ENCODE data around the gene DALRD3.
A peak's percentile ranks its signal among the peaks of the same experiment; 100 is the strongest.

Gene DALRD3, protein sequence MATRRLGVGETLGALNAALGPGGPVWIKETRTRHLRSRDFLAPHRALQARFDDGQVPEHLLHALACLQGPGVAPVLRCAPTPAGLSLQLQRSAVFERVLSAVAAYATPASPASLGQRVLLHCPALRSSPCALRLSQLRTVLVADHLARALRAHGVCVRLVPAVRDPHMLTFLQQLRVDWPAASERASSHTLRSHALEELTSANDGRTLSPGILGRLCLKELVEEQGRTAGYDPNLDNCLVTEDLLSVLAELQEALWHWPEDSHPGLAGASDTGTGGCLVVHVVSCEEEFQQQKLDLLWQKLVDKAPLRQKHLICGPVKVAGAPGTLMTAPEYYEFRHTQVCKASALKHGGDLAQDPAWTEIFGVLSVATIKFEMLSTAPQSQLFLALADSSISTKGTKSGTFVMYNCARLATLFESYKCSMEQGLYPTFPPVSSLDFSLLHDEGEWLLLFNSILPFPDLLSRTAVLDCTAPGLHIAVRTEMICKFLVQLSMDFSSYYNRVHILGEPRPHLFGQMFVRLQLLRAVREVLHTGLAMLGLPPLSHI

DNA sequence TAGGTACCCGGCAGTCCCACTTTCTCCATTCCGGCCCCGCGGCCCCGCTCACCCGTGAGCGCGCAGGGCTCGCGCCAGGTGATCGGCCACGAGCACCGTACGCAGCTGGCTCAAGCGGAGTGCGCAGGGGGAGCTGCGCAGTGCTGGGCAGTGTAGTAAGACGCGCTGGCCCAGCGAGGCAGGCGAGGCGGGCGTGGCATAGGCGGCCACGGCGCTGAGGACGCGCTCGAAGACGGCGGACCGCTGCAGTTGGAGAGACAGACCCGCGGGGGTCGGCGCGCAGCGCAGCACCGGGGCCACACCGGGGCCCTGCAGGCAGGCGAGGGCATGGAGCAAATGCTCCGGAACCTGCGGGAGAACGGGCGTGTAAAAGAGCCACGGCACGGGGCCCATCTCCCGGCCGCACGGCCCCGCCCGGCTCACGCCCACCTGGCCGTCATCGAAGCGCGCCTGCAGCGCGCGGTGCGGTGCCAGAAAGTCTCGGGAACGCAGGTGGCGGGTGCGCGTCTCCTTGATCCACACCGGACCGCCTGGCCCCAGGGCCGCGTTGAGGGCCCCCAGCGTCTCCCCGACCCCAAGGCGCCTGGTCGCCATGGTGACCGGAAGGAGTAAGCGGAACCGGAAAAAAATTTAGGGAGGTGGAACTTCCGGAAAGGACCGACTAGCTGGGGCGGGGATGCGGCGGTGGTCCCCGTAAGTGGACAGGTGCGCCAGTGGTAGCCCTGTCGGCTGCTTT lies at the start of gene DALRD3:
TSS of gene DALRD3 (minus strand) at position 610 of the 736 bp plus-strand sequence. CDS start at position 594, 16 bp downstream.
- in situ Hi-C loops (cut with MboI; ENCODE audit: low pct_unique_long_range_greater_than_20kb, low sequenced_read_pairs), result no loop called here
- DNase-seq, result peak; percentile 81

DNA sequence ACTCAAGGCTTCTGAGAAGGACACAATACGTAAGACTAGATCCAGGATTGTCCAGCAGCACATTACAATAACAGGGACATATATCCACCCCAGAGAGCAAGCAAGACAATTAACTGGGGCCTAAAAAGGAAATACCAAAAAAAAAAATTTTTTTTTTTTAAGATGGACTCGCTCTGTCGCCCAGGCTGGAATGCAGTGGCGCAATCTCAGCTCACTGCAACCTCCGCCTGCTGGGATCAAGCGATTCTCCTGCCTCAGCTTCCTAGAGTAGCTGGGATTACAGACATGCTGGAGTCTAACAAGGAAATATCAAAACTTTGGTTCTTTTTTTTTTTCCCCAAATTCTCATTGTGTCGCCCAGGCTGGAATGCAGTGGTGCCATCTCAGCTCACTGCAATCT lies 39.6 kb upstream of the DALRD3 start:
- in situ Hi-C loops (cut with MboI; ENCODE audit: low pct_unique_long_range_greater_than_20kb, low sequenced_read_pairs), result no loop called here
- DNase-seq, result no peak

DNA sequence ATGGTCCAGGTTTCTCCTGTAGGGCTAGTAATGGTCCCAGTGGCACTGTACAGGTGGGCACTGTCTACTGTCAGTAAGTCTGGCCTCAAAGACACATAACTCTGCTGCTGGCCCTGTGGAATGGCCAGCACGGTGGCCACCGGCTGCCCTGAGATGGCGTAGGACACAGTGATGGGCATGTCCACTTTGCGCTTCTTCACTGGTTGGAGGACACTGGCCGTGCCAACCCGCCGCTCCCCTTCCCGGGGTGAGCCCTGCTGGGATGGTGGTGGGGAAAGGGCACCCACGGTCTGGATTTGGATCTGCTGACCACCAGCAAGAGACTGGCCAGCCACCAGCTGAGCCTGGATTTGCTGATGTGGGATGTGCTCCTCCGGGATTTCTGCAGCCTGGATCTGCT lies 38.9 kb upstream of the DALRD3 start:
- in situ Hi-C loops (cut with MboI; ENCODE audit: low pct_unique_long_range_greater_than_20kb, low sequenced_read_pairs), result no loop called here

DNA sequence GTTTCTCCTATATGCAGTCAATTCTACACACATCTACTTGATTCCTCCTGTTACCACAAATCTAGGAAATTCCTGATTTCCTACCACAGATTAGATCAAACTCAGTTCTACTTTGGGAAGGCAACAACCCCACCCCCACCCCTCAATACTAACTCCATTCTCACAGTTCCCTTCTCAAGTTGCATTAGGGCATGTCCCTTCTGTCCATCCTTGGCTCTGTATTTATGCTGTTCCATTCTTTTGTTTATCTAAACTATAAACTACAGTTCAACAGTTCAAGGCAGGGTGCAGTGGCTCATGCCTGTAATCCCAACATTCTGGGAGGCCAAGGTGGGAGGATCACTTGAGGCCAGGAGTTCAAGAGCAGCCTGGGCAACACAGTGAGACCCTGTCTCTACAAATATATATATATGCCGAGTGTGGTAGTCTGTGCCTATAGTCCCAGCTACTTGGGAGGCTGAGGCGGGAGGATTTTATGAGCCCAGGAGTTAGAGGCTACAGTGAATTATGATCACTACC lies 36.0 kb upstream of the DALRD3 start:
- in situ Hi-C loops (cut with MboI; ENCODE audit: low pct_unique_long_range_greater_than_20kb, low sequenced_read_pairs), result no loop called here
- DNase-seq, result no peak

More for the DNA sequence above, 38.9 kb upstream of the DALRD3 start:
- DNase-seq, result no peak

DNA sequence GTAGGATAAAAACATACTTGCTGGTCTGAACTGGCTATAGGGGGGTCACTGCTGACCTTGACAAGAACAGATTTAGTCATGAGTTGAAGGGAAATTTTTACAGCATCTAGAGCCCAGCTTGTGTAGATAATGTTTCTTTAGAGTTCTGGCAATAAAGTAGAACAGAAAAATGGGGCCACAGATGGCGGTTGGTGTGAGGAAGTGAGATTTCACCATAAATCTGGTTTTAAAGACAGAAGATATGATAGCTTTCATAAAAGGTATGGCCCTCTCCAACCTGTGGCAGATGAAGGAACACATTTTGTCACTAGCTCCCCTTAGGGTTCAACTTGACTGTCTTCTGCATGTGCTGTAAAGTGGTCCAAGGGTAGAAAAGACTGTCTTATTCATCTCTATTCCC lies 35.2 kb upstream of the DALRD3 start:
- no peak for DNase-seq
- in situ Hi-C loops (cut with MboI; ENCODE audit: low pct_unique_long_range_greater_than_20kb, low sequenced_read_pairs), result no loop called here

DNA sequence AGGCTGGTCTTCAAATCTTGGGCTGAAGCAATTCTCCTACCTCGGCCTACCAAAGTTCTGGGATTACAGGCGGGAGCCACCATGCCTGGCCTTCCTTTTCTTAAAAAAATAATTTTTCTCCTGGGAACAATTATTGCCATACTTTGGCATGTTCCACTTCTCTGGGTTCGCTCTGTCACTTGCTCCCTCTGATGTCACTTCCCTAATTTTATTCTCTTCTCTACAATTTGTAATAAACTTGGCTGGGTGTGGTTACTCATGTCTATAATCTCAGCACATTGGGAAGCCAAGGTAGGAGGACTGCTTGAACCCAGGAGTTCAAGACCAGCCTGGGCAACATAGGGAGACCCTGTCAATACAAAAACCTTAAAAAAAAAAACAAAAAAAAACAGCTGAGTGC lies 16.9 kb upstream of the DALRD3 start:
- DNase-seq, result no peak
- in situ Hi-C loops (cut with MboI; ENCODE audit: low pct_unique_long_range_greater_than_20kb, low sequenced_read_pairs), result no loop called here

DNA sequence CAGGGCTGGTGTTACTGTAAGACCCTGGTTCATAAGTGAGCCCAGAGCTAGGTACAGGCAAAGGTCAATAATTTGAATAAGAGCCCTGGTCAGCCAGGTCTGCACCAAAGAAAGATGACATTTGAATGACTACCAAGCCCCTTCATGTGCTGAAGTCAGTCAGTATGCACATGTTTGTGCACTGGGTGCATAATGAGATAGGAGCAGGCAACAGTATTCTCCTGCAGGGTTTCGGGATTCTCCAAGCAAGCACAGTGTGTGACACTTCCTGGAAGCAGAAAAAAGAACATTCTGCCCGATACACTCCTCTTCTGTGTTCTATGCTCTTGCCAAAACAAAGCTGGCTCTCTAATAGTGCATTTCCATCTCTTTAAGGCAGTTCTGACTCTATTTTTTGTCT lies 16.3 kb upstream of the DALRD3 start:
- DNase-seq, result no peak
- in situ Hi-C loops (cut with MboI; ENCODE audit: low pct_unique_long_range_greater_than_20kb, low sequenced_read_pairs), result no loop called here

DNA sequence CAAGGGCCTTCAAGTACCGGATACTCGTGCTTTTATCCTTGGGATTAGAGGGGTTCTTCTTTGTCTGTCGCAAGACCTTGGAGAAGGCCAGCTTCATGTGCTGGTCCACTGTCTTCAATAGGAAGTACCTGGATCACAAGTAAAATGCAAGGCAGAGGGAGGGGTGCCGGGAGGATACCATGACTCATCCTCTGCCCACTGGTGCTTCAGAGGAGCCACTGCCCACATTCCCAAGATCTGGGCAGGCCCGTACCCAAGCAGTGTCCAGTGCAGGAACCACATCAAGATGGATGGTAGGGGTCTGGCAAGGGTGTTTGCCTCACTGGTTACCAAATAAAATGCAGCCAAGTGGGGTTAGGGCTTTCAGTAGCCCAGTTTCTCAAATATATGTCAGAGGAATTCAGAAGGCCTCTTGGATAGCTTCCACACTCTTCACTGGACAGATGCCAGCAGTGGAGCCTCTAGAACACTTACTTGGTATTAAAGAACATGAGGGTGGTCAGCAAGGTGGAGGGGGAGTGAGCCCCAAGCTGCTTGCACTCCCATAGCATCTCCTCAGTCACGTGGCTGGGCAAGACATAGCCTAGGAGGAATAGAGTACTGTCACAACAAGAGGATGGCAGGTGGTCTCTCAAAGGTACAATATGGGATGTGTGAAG lies 14.4 kb upstream of the DALRD3 start:
- no peak for DNase-seq
- in situ Hi-C loops (cut with MboI; ENCODE audit: low pct_unique_long_range_greater_than_20kb, low sequenced_read_pairs), result no loop called here

DNA sequence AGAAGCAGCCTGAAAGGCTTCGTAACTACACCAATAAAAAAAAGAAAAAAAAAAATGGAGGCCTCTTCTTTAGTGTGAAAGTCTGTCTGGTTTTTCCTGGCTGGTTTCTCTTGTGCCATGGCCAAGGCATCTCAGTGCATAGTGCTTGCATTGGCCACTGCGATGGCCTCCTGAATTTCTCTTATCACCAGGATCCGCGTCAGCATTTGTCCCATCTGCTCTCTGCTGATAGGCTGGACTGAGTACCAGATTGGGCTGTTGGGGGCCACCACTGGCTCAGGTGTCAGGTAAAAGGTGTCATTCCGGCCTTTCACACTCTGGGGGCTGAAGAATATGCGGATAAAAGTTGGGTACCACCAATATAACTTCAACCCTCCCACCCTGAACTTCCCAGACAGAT lies 11.9 kb upstream of the DALRD3 start:
- no peak for DNase-seq
- in situ Hi-C loops (cut with MboI; ENCODE audit: low pct_unique_long_range_greater_than_20kb, low sequenced_read_pairs), result no loop called here

DNA sequence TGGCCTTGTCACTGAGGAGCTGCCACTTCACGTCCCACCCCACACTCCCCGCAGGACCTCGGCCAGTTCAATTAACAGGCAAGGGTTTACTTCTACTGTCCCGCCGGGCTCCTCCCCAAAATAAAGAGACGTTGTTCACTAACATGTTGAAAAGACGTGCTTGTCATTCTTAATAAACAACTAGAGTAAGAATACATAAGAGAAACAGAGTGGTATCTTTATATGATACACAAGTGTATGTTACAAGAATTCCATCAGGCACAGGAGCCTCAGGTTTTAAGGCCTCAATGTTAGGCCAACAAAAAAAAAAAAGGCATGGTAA lies 11.1 kb upstream of the DALRD3 start:
- no peak for DNase-seq
- in situ Hi-C loops (cut with MboI; ENCODE audit: low pct_unique_long_range_greater_than_20kb, low sequenced_read_pairs), result no loop called here

DNA sequence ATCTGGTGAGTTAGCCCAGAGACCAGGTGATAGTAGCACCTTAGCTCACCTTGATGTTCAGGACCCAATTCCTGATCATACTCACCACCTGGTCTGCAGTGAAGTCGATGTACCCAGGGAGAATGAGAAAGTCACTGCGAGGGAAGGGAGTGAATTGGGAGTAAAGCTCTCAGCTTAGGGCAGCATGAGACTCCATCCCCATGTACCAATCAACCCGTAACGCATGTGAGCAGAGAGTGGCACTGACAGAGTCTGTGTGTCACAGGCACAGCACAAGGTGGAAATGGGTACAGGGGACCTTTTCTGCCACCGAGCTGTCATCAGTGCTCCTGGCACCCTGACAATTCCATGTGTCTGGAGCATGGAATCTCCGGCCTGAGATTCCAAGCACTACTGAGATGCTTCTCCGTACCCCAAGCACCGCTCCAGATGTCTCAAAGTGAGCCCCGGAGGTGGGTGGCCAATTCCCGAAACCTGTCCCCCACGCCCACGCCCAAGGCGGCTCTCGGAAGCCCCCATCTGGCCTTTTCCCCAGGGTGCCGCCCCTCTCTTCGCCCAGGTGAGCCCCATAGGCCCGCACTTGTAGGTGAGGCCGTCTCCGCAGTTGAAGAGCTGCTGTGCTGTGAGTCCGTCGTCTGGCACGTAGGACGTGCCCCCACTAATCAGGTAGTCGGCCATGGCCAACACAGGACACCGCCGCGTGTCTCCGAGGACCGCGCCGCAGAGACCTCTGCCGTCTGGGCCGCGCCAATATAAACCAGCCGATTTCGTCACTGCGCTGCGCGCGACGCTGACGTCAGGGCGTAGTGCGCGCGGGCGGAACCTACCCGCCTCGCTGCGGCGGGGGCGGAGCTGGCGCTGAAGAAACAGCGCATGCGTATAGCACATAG lies 10.5 kb upstream of the DALRD3 start, which contains the start of gene IMPDH2:
TSS of gene IMPDH2 (minus strand) at position 726 of the 890 bp plus-strand sequence. CDS start at position 678, 48 bp downstream.
- peak; percentile 94 for DNase-seq

DNA sequence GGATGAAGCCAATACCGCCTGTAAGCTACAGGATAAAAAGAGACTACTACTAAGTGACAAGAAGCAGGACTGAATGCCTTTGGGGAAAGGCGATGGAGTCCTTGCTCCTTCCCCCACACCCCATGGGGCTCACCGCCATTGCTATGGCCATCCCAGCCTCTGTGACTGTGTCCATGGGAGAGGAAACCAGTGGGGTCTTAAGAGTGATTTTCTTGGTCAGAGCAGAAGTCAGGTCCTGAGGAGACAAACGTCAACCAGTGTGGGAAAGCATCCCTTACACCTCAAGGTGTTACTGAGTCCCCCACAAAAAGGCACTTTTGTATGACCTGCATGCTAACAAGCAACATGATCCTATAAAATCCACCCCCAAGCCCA lies 9.9 kb upstream of the DALRD3 start:
- DNase-seq, result no peak
- in situ Hi-C loops (cut with MboI; ENCODE audit: low pct_unique_long_range_greater_than_20kb, low sequenced_read_pairs), result no loop called here

More for the DNA sequence above, 10.5 kb upstream of the DALRD3 start, which contains the start of gene IMPDH2:
- in situ Hi-C loops (cut with MboI; ENCODE audit: low pct_unique_long_range_greater_than_20kb, low sequenced_read_pairs), result no loop called here

DNA sequence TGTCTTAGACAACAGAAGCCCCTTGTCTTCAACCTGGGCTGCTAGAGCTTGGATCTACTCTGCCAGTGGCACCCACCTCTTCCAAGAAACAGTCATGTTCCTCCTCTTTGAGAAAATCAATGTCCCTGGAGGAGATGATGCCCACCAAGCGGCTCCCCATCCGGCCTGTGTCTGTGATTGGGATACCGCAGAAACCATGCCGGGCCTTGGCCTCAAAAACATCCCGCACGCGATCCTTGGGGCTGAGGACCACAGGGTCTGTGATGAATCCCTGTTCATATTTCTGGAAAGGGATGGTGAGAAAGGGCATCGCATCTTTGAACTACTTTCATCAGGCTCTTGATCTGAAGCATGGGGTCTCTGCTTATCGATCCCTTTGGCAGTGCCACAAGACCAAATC lies 9.3 kb upstream of the DALRD3 start:
- in situ Hi-C loops (cut with MboI; ENCODE audit: low pct_unique_long_range_greater_than_20kb, low sequenced_read_pairs), result no loop called here
- no peak for DNase-seq

DNA sequence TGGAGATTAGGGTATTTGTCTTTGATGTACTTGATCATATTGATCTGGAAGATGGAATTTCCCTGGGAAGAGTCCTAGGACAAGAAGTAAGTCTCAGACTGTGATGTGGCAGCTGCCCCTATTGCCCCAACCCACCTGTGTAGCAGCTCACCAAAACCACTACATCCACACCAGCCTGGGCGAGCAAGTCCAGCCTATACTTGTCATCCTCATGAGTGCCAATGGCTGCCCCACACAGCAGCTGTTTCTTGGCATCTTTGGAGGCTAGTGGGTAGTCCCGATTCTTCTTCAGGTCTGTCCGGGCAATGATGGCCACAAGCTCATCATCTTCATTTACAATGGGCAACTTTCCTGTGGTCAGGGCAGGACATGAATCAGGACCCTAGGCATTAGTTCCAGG lies 8.2 kb upstream of the DALRD3 start:
- in situ Hi-C loops (cut with MboI; ENCODE audit: low pct_unique_long_range_greater_than_20kb, low sequenced_read_pairs), result no loop called here

DNA sequence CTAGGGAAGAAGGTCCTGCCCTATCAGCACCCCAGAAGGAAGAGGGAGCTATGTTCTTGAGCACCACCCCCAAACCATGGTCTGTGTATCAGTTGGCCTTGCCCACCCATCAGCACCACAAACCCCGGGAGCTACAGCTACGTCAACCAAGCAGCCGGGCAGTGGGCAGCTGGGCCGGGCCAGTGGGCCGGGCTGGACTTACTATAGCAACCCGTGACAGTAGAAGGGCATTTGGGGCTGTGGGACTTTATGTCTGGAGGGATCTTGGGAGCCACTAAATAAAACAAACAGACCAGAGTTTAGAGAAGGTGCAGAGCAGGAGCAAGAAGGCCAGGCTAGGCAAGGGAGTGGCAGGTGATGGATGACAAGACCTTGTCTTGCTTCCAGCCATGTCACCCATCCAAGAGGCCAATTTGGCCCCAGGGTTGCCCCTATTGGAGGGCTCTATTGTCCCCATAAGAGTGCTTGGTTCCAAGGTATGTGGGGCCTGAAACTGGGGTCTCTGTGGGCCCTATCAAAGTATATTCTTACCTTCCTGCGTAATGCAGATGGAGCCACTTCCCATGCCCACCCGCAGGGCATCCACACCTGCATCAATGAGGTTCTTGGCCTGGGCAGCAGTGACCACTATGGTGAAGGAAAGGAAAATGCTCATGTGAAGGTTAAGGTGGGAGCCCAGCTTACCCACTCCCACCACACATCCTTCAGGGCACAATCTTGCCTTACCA lies 7.6 kb upstream of the DALRD3 start:
- no peak for DNase-seq
- in situ Hi-C loops (cut with MboI; ENCODE audit: low pct_unique_long_range_greater_than_20kb, low sequenced_read_pairs), result no loop called here

More for the DNA sequence above, 8.2 kb upstream of the DALRD3 start:
- no peak for DNase-seq

DNA sequence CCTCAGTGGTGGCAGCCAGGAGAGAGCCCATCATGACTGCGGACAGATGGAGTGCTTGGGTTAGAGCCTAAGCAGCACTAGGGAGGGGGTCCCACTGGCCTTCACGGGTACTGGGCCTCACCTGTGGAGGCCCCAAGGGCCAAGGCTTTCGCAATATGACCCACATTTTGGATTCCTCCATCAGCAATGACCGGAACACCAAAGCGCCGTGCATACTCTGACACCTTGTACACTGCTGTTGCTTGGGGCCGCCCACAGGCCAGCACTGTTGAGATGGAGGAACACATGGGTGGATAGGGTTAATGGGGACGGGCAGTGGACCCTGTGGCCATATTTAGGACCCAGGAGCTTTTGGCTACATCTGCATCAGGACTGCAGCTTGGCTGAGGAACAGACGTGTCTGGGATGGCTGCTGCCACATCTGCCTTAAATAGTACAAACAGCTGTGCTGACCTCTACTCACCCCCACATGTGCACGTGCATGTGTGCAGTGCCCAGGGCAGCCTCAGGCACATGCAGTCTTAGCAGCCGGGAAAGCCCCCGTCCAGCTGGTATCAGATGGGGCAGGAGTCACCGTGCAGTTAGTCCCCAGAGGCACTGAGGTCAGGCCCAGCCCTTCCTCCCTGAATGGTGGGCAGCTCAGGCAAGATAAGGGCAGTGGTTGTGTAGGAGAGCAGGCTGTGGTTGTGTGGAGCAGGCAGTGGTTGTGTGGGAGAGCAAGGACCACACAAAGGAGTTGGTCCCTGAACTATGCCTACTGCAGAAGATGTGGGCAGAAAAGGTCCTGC lies 6.8 kb upstream of the DALRD3 start:
- DNase-seq, result peak; percentile 67

DNA sequence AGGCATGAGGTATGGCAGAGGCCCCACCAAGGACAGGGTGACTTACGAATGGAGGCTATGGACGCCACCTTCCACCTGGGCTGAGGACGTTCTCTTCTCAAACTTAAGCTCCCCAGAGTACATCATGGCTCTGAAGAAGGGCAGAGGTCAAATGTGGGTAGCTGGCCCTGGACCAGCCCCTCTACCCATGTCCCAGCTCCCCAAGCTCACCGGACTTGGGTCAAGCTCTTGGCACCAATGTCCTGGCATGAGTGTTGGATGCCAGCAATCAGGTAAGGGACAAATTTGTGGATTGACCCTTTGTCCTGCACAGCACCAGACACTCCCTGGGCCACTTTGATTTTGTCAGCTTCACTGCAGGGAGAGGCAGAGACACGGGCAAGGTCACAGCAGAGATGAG lies 6.1 kb upstream of the DALRD3 start:
- DNase-seq, result no peak
- in situ Hi-C loops (cut with MboI; ENCODE audit: low pct_unique_long_range_greater_than_20kb, low sequenced_read_pairs), result no loop called here

More for the DNA sequence above, 6.8 kb upstream of the DALRD3 start:
- in situ Hi-C loops (cut with MboI; ENCODE audit: low pct_unique_long_range_greater_than_20kb, low sequenced_read_pairs), result no loop called here

All from KBM-7 (cell line).